WTC11 (cell line): ENCODE measurements around the gene CPNE9. TPM values are rescaled to one million over a fixed set of nuclear protein-coding genes. Genes with fewer than 3 reads are reported as not detected.
A peak's percentile ranks its signal among the peaks of the same experiment; 100 is the strongest.

Experiments
- CREM ChIP-seq: sonication (generic); formaldehyde crosslinking; IDR thresholded peaks from 2 replicates; pipeline ENCODE4 v1.8.1; 2022; ENCODE audit warnings: mild to moderate bottlenecking, missing genetic modification reagents, moderate library complexity
- ETV6 ChIP-seq: sonication (generic); formaldehyde crosslinking; IDR thresholded peaks from 2 replicates; pipeline ENCODE4 v1.8.1; 2022; ENCODE audit warnings: mild to moderate bottlenecking, missing genetic modification reagents
- FOXK1 ChIP-seq: sonication (generic); formaldehyde crosslinking; IDR thresholded peaks from 2 replicates; pipeline ENCODE4 v1.8.0; 2022; ENCODE audit warnings: mild to moderate bottlenecking, moderate library complexity, missing genetic modification reagents
- MYBL2 ChIP-seq: sonication (generic); formaldehyde crosslinking; IDR thresholded peaks from 2 replicates; pipeline ENCODE4 v1.8.1; 2023; ENCODE audit warnings: mild to moderate bottlenecking, moderate library complexity, missing genetic modification reagents
- NFATC4 ChIP-seq: fragments of 250-450 bp; sonication (Bioruptor Pico); IDR thresholded peaks from 2 replicates; pipeline ENCODE4 v1.9.0; 2021; ENCODE audit warnings: mild to moderate bottlenecking
- NFYB ChIP-seq: sonication (generic); formaldehyde crosslinking; conservative IDR thresholded peaks from 2 replicates; pipeline ENCODE4 v1.8.0; 2022; ENCODE audit warnings: low read depth, missing genetic modification reagents
- NR3C1 ChIP-seq: sonication (generic); formaldehyde crosslinking; conservative IDR thresholded peaks from 2 replicates; pipeline ENCODE4 v1.8.1; 2023; ENCODE audit warnings: low read depth, mild to moderate bottlenecking, missing genetic modification reagents
- SMAD3 ChIP-seq: sonication (generic); formaldehyde crosslinking; IDR thresholded peaks from 2 replicates; pipeline ENCODE4 v1.8.0; 2022; ENCODE audit warnings: missing genetic modification reagents, mild to moderate bottlenecking, borderline replicate concordance
- TEAD1 ChIP-seq: sonication (generic); formaldehyde crosslinking; IDR thresholded peaks from 2 replicates; pipeline ENCODE4 v1.8.0; 2022; ENCODE audit warnings: mild to moderate bottlenecking, missing genetic modification reagents
- ZBTB21 ChIP-seq: sonication (generic); formaldehyde crosslinking; IDR thresholded peaks from 2 replicates; pipeline ENCODE4 v1.8.1; 2023; ENCODE audit warnings: mild to moderate bottlenecking, missing genetic modification reagents, borderline replicate concordance
- ZNF121 ChIP-seq: sonication (generic); formaldehyde crosslinking; IDR thresholded peaks from 2 replicates; pipeline ENCODE4 v1.8.0; 2023; ENCODE audit warnings: missing genetic modification reagents
- ZNF138 ChIP-seq: sonication (generic); formaldehyde crosslinking; conservative IDR thresholded peaks from 2 replicates; pipeline ENCODE4 v1.8.1; 2022; ENCODE audit warnings: mild to moderate bottlenecking, moderate library complexity, missing genetic modification reagents
- ZNF263 ChIP-seq: sonication (generic); formaldehyde crosslinking; IDR thresholded peaks from 2 replicates; pipeline ENCODE4 v1.8.1; 2022; ENCODE audit warnings: low read depth, mild to moderate bottlenecking, moderate library complexity, missing genetic modification reagents
- total RNA-seq: library from RNA; stranded (reverse); gene quantifications from 3 replicates; pipeline ENCODE4 v1.2.3, GENCODE V29; 2021
- TF ChIP-seq, protein P1 (sequence below): sonication (generic); formaldehyde crosslinking; IDR thresholded peaks from 2 replicates; pipeline ENCODE4 v1.8.0; 2022; ENCODE audit warnings: mild to moderate bottlenecking, missing genetic modification reagents
- TF ChIP-seq, protein P2 (sequence below): sonication (generic); formaldehyde crosslinking; IDR thresholded peaks from 2 replicates; pipeline ENCODE4 v1.8.1; 2023; ENCODE audit warnings: mild to moderate bottlenecking, moderate library complexity, missing genetic modification reagents
- TF ChIP-seq, protein P3 (sequence below): fragments of 250-450 bp; sonication (Bioruptor Pico); IDR thresholded peaks from 2 replicates; pipeline ENCODE4 v1.8.0; 2021; ENCODE audit warnings: mild to moderate bottlenecking
- TF ChIP-seq, protein P4 (sequence below): fragments of 250-450 bp; sonication (Bioruptor Pico); IDR thresholded peaks from 2 replicates; pipeline ENCODE4 v2.1.2; 2022; ENCODE audit warnings: mild to moderate bottlenecking, moderate library complexity
- TF ChIP-seq, protein P5 (sequence below): sonication (generic); formaldehyde crosslinking; IDR thresholded peaks from 2 replicates; pipeline ENCODE4 v1.8.1; 2023; ENCODE audit warnings: mild to moderate bottlenecking, missing genetic modification reagents
- TF ChIP-seq, protein P6 (sequence below): sonication (generic); formaldehyde crosslinking; IDR thresholded peaks from 2 replicates; pipeline ENCODE4 v1.8.1; 2023; ENCODE audit warnings: mild to moderate bottlenecking, missing genetic modification reagents, moderate library complexity
- TF ChIP-seq, protein P7 (sequence below): sonication (generic); formaldehyde crosslinking; IDR thresholded peaks from 2 replicates; pipeline ENCODE4 v1.8.0; 2022; ENCODE audit warnings: mild to moderate bottlenecking, missing genetic modification reagents
- TF ChIP-seq, protein P8 (sequence below): sonication (generic); formaldehyde crosslinking; IDR thresholded peaks from 2 replicates; pipeline ENCODE4 v1.8.1; 2022; ENCODE audit warnings: mild to moderate bottlenecking, missing genetic modification reagents, moderate library complexity, borderline replicate concordance
- TF ChIP-seq, protein P9 (sequence below): fragments of 250-450 bp; sonication (Bioruptor Pico); IDR thresholded peaks from 2 replicates; pipeline ENCODE4 v1.9.0; 2021; ENCODE audit warnings: mild to moderate bottlenecking

Gene CPNE9
- total RNA-seq, 1 experiment from 2014 or later, result 3.2 TPM

DNA sequence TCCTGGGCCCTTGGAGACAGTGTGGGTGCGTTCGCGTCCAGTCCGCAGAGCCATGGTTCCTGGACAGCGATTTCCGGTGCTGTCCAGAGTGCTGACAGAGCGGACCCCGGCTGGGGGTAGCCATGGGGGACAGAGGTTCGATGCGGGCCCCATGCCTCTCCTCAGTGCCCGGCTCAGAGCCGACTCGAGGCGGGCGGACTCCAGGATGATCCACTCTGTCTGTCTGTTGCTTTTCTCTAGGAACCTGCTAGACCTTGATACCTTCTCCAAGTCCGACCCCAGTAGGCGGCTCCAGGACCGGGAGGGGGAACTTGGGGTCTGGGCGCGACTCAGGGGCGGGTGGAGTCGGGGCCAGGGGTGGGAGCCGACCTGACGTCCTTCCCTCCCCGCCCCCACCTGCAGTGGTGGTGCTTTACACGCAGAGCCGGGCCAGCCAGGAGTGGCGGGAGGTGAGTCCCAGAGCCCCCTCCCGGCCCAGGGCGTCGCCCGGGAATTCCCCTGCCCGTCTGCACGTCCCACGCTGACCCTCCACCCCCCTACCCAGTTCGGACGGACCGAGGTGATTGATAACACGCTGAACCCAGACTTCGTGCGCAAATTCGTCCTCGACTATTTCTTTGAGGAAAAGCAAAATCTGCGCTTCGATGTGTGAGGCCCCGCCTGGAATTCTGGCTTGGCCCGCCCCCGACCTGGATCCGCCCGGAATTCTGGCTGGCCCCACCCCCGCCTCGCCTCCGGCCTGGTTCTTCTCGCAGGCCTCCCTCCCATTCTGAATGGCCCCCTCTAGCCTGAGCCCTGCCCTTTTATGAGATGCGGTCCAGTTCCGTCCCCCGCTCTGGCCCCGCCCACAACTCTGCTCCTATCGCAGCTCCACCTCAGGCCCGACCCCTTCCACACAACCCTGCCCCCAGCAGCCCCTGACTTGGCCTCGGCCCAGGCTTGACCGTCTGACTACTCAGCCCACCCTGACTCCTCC is 1.0 kb downstream of the CPNE9 start (continued):
- TF ChIP-seq, protein P1, sequence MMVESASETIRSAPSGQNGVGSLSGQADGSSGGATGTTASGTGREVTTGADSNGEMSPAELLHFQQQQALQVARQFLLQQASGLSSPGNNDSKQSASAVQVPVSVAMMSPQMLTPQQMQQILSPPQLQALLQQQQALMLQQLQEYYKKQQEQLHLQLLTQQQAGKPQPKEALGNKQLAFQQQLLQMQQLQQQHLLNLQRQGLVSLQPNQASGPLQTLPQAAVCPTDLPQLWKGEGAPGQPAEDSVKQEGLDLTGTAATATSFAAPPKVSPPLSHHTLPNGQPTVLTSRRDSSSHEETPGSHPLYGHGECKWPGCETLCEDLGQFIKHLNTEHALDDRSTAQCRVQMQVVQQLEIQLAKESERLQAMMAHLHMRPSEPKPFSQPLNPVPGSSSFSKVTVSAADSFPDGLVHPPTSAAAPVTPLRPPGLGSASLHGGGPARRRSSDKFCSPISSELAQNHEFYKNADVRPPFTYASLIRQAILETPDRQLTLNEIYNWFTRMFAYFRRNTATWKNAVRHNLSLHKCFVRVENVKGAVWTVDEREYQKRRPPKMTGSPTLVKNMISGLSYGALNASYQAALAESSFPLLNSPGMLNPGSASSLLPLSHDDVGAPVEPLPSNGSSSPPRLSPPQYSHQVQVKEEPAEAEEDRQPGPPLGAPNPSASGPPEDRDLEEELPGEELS (CRISPR knock-in tag), result peak; percentile 99
- TF ChIP-seq CREM (CRISPR knock-in tag), result peak; percentile 88
- peak; percentile 75; the same call in 1 of the 2 replicates for TF ChIP-seq ETV6 (CRISPR knock-in tag)
- TF ChIP-seq, protein P2, sequence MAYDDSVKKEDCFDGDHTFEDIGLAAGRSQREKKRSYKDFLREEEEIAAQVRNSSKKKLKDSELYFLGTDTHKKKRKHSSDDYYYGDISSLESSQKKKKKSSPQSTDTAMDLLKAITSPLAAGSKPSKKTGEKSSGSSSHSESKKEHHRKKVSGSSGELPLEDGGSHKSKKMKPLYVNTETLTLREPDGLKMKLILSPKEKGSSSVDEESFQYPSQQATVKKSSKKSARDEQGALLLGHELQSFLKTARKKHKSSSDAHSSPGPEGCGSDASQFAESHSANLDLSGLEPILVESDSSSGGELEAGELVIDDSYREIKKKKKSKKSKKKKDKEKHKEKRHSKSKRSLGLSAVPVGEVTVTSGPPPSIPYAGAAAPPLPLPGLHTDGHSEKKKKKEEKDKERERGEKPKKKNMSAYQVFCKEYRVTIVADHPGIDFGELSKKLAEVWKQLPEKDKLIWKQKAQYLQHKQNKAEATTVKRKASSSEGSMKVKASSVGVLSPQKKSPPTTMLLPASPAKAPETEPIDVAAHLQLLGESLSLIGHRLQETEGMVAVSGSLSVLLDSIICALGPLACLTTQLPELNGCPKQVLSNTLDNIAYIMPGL, result peak; percentile 44; the same call in 1 of the 2 replicates
- TF ChIP-seq, protein P3, sequence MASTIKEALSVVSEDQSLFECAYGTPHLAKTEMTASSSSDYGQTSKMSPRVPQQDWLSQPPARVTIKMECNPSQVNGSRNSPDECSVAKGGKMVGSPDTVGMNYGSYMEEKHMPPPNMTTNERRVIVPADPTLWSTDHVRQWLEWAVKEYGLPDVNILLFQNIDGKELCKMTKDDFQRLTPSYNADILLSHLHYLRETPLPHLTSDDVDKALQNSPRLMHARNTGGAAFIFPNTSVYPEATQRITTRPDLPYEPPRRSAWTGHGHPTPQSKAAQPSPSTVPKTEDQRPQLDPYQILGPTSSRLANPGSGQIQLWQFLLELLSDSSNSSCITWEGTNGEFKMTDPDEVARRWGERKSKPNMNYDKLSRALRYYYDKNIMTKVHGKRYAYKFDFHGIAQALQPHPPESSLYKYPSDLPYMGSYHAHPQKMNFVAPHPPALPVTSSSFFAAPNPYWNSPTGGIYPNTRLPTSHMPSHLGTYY (CRISPR knock-in tag), result no peak
- peak; percentile 48 for TF ChIP-seq NFYB (CRISPR knock-in tag)
- TF ChIP-seq ZNF138 (CRISPR knock-in tag), result no peak
- TF ChIP-seq, protein P4, sequence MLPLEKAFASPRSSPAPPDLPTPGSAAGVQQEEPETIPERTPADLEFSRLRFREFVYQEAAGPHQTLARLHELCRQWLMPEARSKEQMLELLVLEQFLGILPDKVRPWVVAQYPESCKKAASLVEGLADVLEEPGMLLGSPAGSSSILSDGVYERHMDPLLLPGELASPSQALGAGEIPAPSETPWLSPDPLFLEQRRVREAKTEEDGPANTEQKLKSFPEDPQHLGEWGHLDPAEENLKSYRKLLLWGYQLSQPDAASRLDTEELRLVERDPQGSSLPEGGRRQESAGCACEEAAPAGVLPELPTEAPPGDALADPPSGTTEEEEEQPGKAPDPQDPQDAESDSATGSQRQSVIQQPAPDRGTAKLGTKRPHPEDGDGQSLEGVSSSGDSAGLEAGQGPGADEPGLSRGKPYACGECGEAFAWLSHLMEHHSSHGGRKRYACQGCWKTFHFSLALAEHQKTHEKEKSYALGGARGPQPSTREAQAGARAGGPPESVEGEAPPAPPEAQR, result no peak
- TF ChIP-seq, protein P5, sequence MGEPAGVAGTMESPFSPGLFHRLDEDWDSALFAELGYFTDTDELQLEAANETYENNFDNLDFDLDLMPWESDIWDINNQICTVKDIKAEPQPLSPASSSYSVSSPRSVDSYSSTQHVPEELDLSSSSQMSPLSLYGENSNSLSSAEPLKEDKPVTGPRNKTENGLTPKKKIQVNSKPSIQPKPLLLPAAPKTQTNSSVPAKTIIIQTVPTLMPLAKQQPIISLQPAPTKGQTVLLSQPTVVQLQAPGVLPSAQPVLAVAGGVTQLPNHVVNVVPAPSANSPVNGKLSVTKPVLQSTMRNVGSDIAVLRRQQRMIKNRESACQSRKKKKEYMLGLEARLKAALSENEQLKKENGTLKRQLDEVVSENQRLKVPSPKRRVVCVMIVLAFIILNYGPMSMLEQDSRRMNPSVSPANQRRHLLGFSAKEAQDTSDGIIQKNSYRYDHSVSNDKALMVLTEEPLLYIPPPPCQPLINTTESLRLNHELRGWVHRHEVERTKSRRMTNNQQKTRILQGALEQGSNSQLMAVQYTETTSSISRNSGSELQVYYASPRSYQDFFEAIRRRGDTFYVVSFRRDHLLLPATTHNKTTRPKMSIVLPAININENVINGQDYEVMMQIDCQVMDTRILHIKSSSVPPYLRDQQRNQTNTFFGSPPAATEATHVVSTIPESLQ (CRISPR knock-in tag), result peak; percentile 87
- peak; percentile 94 for TF ChIP-seq SMAD3 (CRISPR knock-in tag)
- no peak for TF ChIP-seq ZNF263 (CRISPR knock-in tag)
- no peak for TF ChIP-seq NFATC4 (CRISPR knock-in tag)
- TF ChIP-seq, protein P6, sequence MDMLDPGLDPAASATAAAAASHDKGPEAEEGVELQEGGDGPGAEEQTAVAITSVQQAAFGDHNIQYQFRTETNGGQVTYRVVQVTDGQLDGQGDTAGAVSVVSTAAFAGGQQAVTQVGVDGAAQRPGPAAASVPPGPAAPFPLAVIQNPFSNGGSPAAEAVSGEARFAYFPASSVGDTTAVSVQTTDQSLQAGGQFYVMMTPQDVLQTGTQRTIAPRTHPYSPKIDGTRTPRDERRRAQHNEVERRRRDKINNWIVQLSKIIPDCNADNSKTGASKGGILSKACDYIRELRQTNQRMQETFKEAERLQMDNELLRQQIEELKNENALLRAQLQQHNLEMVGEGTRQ (CRISPR knock-in tag), result peak; percentile 18; the same call in 1 of the 2 replicates
- TF ChIP-seq TEAD1 (CRISPR knock-in tag), result peak; percentile 87; the same call in 1 of the 2 replicates
- TF ChIP-seq, protein P7, sequence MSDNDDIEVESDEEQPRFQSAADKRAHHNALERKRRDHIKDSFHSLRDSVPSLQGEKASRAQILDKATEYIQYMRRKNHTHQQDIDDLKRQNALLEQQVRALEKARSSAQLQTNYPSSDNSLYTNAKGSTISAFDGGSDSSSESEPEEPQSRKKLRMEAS (CRISPR knock-in tag), result peak; percentile 77; the same call in 1 of the 2 replicates
- TF ChIP-seq NR3C1, result 0 out of 2 replicates have a peak, but pooled peaks have one; percentile 33
- TF ChIP-seq, protein P8, sequence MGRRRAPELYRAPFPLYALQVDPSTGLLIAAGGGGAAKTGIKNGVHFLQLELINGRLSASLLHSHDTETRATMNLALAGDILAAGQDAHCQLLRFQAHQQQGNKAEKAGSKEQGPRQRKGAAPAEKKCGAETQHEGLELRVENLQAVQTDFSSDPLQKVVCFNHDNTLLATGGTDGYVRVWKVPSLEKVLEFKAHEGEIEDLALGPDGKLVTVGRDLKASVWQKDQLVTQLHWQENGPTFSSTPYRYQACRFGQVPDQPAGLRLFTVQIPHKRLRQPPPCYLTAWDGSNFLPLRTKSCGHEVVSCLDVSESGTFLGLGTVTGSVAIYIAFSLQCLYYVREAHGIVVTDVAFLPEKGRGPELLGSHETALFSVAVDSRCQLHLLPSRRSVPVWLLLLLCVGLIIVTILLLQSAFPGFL (CRISPR knock-in tag), result peak; percentile 65; the same call in 1 of the 2 replicates
- peak; percentile 95 for TF ChIP-seq FOXK1 (CRISPR knock-in tag)
- TF ChIP-seq MYBL2 (CRISPR knock-in tag), result peak; percentile 85
- peak; percentile 87 for TF ChIP-seq ZNF121 (CRISPR knock-in tag)
- TF ChIP-seq, protein P9, sequence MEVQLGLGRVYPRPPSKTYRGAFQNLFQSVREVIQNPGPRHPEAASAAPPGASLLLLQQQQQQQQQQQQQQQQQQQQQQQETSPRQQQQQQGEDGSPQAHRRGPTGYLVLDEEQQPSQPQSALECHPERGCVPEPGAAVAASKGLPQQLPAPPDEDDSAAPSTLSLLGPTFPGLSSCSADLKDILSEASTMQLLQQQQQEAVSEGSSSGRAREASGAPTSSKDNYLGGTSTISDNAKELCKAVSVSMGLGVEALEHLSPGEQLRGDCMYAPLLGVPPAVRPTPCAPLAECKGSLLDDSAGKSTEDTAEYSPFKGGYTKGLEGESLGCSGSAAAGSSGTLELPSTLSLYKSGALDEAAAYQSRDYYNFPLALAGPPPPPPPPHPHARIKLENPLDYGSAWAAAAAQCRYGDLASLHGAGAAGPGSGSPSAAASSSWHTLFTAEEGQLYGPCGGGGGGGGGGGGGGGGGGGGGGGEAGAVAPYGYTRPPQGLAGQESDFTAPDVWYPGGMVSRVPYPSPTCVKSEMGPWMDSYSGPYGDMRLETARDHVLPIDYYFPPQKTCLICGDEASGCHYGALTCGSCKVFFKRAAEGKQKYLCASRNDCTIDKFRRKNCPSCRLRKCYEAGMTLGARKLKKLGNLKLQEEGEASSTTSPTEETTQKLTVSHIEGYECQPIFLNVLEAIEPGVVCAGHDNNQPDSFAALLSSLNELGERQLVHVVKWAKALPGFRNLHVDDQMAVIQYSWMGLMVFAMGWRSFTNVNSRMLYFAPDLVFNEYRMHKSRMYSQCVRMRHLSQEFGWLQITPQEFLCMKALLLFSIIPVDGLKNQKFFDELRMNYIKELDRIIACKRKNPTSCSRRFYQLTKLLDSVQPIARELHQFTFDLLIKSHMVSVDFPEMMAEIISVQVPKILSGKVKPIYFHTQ (CRISPR knock-in tag), result no peak
- TF ChIP-seq ZBTB21 (CRISPR knock-in tag), result no peak; the same call in 1 of the 2 replicates
